Heart left ventricle (tissue), 16 donors: ENCODE measurements around the gene GPR161. TPM values are rescaled to one million over a fixed set of nuclear protein-coding genes. Genes with fewer than 3 reads are reported as not detected.
A peak's percentile ranks its signal among the peaks of the same experiment; 100 is the strongest.

Experiments used
- ATAC-seq, 4 donors: fragments of 200-7000 bp; cut with Tn5 transposase; one replicate each; pipeline ENCODE4 v1.9.1; 2020 to 2022; ENCODE audit warnings: moderate library complexity in 4 of 4, mild to moderate bottlenecking in 3 of 4, moderate number of reproducible peaks in 1 of 4
- DNase-seq, 5 donors: peaks; one replicate each; pipeline ENCODE4 v3.0.0-alpha.2; 2020
- H3K27ac ChIP-seq, 12 donors: fragments of 200-600 bp; sonication (generic) in 4 of 12; one replicate each; pipeline versions ENCODE4 v1.5.0 to v1.8.0; 2016 to 2022; ENCODE audit warnings: mild to moderate bottlenecking in 2 of 12
- H3K27me3 ChIP-seq, 9 donors: fragments of 200-600 bp; sonication (generic) in 2 of 9; one replicate each; pipeline versions ENCODE4 v1.5.1 to v1.8.0; 2016 to 2022; ENCODE audit warnings: mild to moderate bottlenecking in 3 of 9
- H3K36me3 ChIP-seq, 9 donors: fragments of 200-600 bp; sonication (generic) in 2 of 9; one replicate each; pipeline versions ENCODE4 v1.5.0 to v1.8.0; 2018 to 2022; ENCODE audit warnings: mild to moderate bottlenecking in 2 of 9
- H3K4me1 ChIP-seq, 12 donors: fragments of 200-600 bp; sonication (generic) in 4 of 12; one replicate each; pipeline versions ENCODE4 v1.5.0 to v1.8.0; 2016 to 2022; ENCODE audit warnings: mild to moderate bottlenecking in 3 of 12
- H3K4me3 ChIP-seq, 12 donors: fragments of 200-600 bp; sonication (generic) in 4 of 12; one replicate each; pipeline versions ENCODE4 v1.5.0 to v1.8.0; 2017 to 2022; ENCODE audit warnings: mild to moderate bottlenecking in 9 of 12, moderate library complexity in 4 of 12
- H3K9me3 ChIP-seq, 12 donors: fragments of 200-600 bp; sonication (generic) in 4 of 12; one replicate each; pipeline versions ENCODE4 v1.5.0 to v1.8.0; 2016 to 2022; ENCODE audit warnings: mild to moderate bottlenecking in 1 of 12
- CTCF ChIP-seq, 12 donors: fragments of 200-600 bp; sonication (generic) in 4 of 12; IDR thresholded peaks; one replicate each; pipeline versions ENCODE4 v1.5.0 to v1.8.0; 2018 to 2022; ENCODE audit warnings: antibody characterized with exemption in 12 of 12, mild to moderate bottlenecking in 5 of 12
- POLR2A ChIP-seq, 2 donors: fragments of 450-650 bp; IDR thresholded peaks; one replicate each; pipeline ENCODE4 v1.6.1; 2017; ENCODE audit warnings: antibody characterized with exemption in 2 of 2, mild to moderate bottlenecking in 2 of 2, moderate library complexity in 2 of 2
- WGBS, 4 donors: extraction: QIAGEN DNeasy Blood & Tissue Kit in 2 of 4; methylation state at CpG; one replicate each; pipeline versions ENCODE4 v1.1.5 to v1.1.7; 2013 to 2018; 5-methylcytosine and 5-hydroxymethylcytosine counted together
- intact Hi-C, 10 donors: fragments of 100-400 bp; cut with DNase I; formaldehyde crosslinking; loops; one replicate each; pipeline versions ENCODE4 v1.11.1 to v1.14.2; 2022
- polyA plus RNA-seq, 2 donors: library from polyadenylated mRNA; stranded (reverse); fragments of 200-250 nt; gene quantifications; one replicate each; pipeline ENCODE4 v1.2.3, GENCODE V29; 2013
- total RNA-seq, 9 donors: library from RNA; depleted of rRNA in 2 of 9; stranded (reverse); fragments of >200 nt in 2 of 9; fragmentation: NEBNext Ultra II Directional in 3 of 9; extraction: Animal tissue kit (Norgen Biotek cat#: 25700) in 3 of 9; gene quantifications; one replicate each; pipeline versions ENCODE4 v1.1.0 to v1.2.4, GENCODE V29; 2016 to 2023
- donor health status: ischemic (EF 13 %, LVEDD 7.1; RV severe dilation, severe dysfunction).
- donor health status: healthy with polysubstance abuse.
- donor health status: DM: no; HTN: yes; CAD: no.
- donor health status: DM: no; HTN: no; CAD: no.
- donor health status: ischemic (EF 25% LVEDD 6.9; RV normal size, moderate dysfunction).
- donor health status: ischemic (EF 25% LVEDD 5.7; RV mildly dilated, moderate dysfunction).
- donor health status: healthy.
- donor health status: DM: yes; HTN: yes; CAD: no.
- donor health status: ischemic (EF 35%, LVEDD 5.7; RV mildly dilated, moderate dysfunction).
- donor health status: nonischemic (EF 11% LVEDD 7.7; RV severe dilation, severe dysfunction).
- donor health status: DM: yes; HTN: yes; CAD: no.
- donor health status: PGD.
- donor health status: ischemic (EF 29% LVEDD 5.4; RV normal size, mild dysfunction).
- donor health status: nonischemic (EF 23%, LVEDD 6.1; RV moderate dilation, normal function).

The GPR161 gene
- total and polyA plus RNA-seq, 11 donors = 0.95 to 4.8 (median 2.4) TPM

- WGBS, 4 donors = 80 to 87% (median 82%) methylated on average over 3 of the region's 3 CpGs
- no peaks in the 10 kb centered on the region for H3K9me3 ChIP-seq
- no peak overlapping the region for H3K27ac ChIP-seq
- ATAC-seq = no peak
- H3K27me3 ChIP-seq = no peaks in the 10 kb centered on the region
- TF ChIP-seq POLR2A (IDR thresholded peaks at IDR 0.05) (no peak), CTCF (IDR thresholded peaks at IDR 0.05) (no peak)
- no peaks in the 10 kb centered on the region for H3K36me3 ChIP-seq
- no peak overlapping the region for H3K4me3 ChIP-seq
- intact Hi-C loops = loop anchor here in 1 of 10 donors (5.0 to 10.0 kb wide), 2 partner anchors 35 to 57 kb away; partner anchors contain the start of gene TIPRL
- no peak for DNase-seq
- H3K4me1 ChIP-seq = peaks cover 0 to 12% (median 0%) of the 10 kb centered on the region in 12 donors
Measured at GRCh38 chr1:168141871-168142385, 5.2 kb upstream of the GPR161 start.

- TF ChIP-seq CTCF (IDR thresholded peaks at IDR 0.05) (no peak), POLR2A (IDR thresholded peaks at IDR 0.05) (no peak)
- Histone ChIP-seq H3K27me3 (peaks cover 0 to 19% (median 0%) of the 10 kb centered on the region in 9 donors), H3K36me3 (no peaks in the 10 kb centered on the region), H3K4me3 (no peak overlapping the region), H3K27ac (no peak overlapping the region), H3K4me1 (peaks cover 0 to 20% (median 12%) of the 10 kb centered on the region in 12 donors), H3K9me3 (no peaks in the 10 kb centered on the region)
- DNase-seq = no peak
- intact Hi-C loops = loop anchor here in 4 of 10 donors (5.0 kb wide), 2 partner anchors 52 to 57 kb away; no protein-coding TSS in a partner anchor
- no peak for ATAC-seq
Measured at GRCh38 chr1:168139070-168139469, 2.3 kb upstream of the GPR161 start.

GRCh38 chr1:168138134-168138533 lies 1.4 kb upstream of the GPR161 start:
- no peak overlapping the region for H3K27ac ChIP-seq
- 94 to 95% (median 94%) methylated on average over 5 of the region's 5 CpGs for WGBS, 4 donors
- H3K36me3 ChIP-seq = no peaks in the 10 kb centered on the region
- peaks cover 0 to 20% (median 12%) of the 10 kb centered on the region in 12 donors for H3K4me1 ChIP-seq
- intact Hi-C loops = loop anchor here in 4 of 10 donors (5.0 kb wide), 2 partner anchors 51 to 56 kb away; no protein-coding TSS in a partner anchor
- TF ChIP-seq POLR2A (IDR thresholded peaks at IDR 0.05) = no peak
- no peak for TF ChIP-seq CTCF (IDR thresholded peaks at IDR 0.05)
- H3K4me3 ChIP-seq = peak overlapping the region in 1 of 12 donors; percentile 84
- no peak for ATAC-seq
- peaks cover 0 to 20% (median 0%) of the 10 kb centered on the region in 9 donors for H3K27me3 ChIP-seq
- DNase-seq = no peak
- H3K9me3 ChIP-seq = no peaks in the 10 kb centered on the region

- Histone ChIP-seq H3K4me3 (peak overlapping the region; percentile 21 to 92 (median 81)), H3K9me3 (no peaks in the 10 kb centered on the region), H3K27me3 (peaks cover 0 to 24% (median 0%) of the 10 kb centered on the region in 9 donors), H3K27ac (peak overlapping the region; percentile 28 to 83 (median 74)), H3K4me1 (peaks cover 0 to 20% (median 12%) of the 10 kb centered on the region in 12 donors), H3K36me3 (no peaks in the 10 kb centered on the region)
- intact Hi-C loops = loop anchor here in 4 of 10 donors (5.0 kb wide), 2 partner anchors 50 to 55 kb away; no protein-coding TSS in a partner anchor
- ATAC-seq (peak in 1 of 4 donors; percentile 49), DNase-seq (no peak)
- TF ChIP-seq POLR2A (IDR thresholded peaks at IDR 0.05) (no peak), CTCF (IDR thresholded peaks at IDR 0.05) (no peak)
- 4 to 11% (median 6%) methylated on average over 6 of the region's 6 CpGs for WGBS, 4 donors
Measured at GRCh38 chr1:168137515-168137821, 738 bp upstream of the GPR161 start.
